AG08395 (cell line): Measurements from ENCODE around the gene FBXL2.

Experiments used
- DNase-seq: peaks from one replicate; pipeline ENCODE4 v3.0.0; 2012; ENCODE audit warnings: mixed read lengths, low spot score

FBXL2 gene

DNA sequence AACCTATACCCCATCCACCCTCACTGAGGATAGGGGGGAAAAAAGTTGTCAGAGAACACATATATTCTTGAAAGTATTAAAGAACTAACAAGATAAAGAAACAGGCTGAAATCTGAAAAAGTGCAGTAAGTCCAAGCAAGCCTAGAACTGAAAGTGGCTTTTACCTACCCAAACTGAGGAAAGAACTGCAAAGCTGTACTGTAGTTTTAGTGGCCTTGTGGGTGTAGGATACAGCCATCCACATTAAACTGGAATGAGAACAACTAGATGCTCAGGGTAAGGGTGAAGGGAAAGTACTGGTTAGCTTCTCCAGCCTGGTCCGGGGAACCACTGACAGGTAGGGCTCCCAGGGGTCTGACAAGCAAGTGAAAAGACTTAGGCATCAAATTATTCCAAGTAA is 152.8 kb downstream of the FBXL2 start:
- DNase-seq, result no peak

DNA sequence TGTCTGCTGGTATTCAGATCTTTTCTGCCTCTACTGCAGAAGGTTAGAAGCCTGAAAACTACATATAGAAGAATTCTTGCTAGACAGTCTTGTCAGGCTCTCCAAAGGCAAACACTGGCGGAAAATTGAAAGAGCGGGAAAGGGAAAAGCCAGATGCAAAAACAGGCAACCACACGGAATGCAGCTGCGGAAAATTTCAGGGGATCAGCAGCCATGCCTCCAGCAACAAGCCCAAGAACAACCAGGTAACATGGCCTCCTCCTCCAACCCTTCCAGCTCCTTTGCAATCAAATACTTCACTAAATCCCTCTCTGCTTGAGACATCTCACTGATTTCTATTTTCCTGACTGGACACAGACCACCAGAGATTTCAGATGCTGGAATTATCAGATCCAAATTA is 153.3 kb downstream of the FBXL2 start:
- no peak for DNase-seq

DNA sequence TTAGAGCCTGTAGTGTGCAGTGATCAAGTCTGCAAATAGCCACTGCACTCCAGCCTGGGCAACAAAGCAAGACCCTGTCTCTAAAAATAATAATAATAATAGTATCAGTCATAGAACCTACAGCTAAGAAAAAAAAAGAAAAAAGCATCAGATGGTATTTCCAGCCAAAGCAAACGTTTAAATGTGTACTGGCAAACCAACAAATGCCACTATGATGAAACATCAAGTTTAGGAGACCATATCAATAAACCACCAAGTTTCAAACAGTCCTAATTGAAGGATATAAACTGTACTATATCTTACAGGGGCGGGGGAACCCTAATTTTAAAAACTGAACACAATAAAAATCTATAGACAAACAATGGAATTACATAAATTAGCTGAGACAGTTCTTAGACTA is 156.6 kb downstream of the FBXL2 start:
- DNase-seq, result no peak
